Measurements from ENCODE around the gene GFRA1.
"Not testable (repeated sequence)": the region's sequence is repeated elsewhere in the genome, so short reads cannot be mapped to it uniquely, and the experiment has no call there.

GFRA1 gene

DNA sequence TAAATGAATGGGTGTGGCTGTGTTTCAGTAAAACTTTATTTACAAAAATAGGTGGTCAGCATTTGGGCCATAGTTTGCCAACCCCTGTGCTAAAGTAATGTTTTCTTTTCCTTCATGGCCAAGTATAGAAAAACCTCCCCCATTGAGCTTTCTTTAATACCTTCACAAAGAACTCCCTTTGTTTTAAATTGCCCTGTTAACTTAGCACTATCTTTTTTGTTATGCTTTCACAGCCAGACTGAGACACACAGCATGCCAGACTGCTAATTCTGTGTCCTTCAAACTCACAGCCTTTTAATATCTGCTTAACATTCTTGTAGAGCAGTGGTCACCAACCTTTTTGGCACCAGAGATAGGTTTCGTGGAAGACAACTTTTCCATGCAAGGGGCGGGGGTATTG is 78.0 kb downstream of the GFRA1 start:
- DNase-seq: no peak

DNA sequence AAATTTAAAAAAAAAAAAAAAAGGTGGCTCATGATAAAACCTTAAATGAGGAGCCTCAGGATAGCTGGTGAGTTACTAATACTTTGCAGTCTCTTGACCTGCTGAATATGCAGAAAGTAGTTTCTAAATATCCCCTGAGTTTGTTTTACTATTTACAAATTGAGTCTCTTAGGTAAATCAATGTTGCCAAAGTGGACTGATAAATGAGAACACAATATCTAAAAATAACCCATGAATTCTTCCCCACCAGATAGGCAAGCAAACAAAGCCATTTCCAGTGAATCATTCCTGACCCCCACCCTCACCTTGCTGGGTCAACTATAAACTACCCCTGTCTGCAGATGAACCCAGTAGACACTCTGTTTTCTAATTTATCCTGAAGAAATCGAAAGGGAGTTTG is 78.9 kb downstream of the GFRA1 start:
- no peak for DNase-seq

DNA sequence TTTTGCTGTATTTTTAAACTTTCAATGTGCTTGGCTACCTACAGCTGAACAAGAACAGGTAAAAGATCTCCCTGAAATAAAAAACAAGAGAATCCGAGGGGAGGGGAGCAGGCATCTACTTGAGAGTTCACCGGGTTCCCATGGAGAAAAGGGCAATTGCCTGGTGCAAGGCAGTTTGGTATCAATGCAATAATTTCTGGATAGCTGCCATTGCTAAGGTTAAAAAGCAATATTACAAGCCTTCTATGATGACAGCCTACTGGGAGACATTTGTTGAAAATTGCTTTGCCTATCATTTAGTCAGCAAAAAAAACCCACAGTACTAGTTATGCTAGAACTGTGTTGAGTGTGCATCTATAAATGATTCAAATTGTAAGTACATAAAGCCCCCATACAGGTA is 82.1 kb downstream of the GFRA1 start:
- DNase-seq: no peak

DNA sequence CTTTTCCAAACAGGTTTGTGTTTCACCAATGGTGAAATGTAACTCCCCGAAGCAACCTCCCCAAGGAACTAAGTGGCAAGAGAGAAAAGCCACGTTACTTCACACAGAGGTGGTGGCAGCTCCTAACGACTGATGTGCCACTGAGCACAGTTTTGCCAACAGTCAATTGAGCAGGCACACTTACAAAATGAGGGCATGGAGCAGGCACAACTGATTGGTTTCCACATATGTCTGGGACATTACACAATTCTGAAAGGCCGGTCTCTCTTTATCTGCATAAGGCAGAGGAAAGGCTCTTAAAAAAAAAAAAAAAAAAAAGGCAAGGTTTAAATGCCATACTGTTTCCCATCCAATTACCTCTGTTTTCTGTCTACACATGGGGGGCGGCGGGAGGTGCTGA is 86.7 kb downstream of the GFRA1 start:
- no peak for DNase-seq

DNA sequence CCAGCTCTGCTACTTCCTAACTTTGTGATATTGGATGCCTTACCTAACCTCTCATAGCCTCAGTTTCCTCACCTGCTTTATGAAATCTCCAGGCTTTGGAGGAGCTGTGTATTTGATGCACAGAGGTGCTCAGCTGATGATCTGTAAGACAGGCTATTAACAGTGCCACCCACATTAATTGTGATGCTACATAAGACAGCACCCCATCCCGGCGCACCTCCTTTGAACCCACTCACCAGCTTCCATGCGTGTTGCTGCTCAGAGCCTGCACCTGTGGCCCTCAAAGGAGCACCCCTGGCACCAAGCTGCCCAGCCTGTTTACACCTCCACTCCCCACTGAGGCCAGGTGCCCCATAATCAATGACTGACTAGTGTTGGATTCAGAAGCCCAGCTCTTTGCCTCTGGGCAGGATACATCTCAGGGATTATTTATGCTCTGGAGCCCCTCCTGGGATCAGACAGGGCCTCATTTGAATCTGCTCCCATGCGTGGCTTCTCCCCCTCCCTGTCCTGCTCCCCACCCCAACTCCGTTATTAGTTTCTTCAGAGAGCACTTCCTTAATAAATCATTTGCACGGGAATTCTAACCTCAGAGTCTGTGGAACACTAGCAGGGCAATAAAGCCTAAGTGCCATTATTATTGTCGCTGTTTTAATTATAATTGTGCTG is 87.7 kb downstream of the GFRA1 start:
- DNase-seq: no peak

DNA sequence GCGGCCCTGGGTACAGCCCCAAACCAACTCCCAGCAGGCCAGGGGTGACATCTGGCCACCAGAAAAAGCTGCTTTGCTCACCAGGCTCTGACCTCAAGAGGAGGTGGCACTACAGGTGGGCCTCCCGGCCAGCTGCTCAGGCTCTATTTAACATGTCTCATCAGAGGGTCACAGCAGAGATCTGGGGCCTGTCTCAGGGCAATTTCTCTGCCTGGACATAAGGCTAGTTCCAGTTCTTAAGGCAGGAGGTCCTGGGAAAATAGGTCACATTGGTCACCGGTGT is 88.6 kb downstream of the GFRA1 start:
- DNase-seq: no peak

DNA sequence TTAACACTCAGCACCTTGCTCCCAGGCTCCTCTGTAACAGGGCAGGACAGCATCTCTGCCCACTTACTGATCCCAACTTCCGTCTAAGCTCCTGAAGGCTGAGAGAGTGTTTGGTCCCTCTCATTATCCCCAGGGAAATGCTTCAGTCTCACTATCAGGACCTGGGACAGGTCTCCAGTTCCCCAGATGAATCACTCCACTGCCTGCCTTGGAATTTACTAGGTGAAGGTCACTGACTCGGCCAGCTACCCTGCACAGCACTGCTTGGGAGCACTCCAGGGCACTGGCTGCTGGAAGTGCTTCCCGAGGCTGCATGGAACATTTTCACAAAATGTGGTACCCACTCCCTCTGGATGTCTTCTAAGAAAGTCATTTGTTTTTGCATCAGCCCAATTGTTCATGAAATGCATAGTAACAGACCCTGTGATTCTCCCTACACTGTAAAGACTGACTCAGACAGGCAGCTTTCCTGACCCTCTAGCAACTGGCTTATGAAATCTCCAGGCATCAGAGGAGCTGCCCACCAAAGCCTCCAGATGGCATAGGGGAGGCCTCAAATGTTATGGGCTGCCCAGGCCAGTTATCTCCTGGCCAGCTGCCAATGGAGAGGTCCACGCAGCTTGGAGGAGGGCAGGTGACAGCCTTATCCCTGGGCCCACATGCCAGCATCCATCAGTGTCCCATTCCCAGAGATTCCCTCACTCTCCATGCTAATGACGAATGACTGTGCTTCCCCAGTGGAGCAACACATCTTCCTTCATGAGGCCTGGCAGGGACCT is 89.1 kb downstream of the GFRA1 start:
- no peak for DNase-seq

DNA sequence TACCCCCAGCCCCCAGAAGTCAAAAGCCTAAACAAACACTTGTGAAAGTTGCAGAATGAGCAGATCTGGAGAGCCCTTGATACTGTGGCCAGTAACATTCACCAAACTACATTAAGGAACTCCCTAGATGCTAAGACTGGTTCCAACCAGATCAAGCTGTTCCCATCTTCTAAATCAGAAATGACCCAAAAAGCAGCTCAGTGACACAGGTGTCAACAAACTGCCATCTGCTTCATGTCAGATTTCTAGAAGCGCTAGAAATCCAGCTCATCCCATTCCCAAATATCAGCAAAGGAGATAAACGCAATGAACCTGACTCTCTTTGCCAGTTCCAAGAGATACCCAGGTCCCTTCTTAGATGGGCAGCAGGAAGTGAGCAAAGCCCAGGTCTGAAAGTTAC is 90.6 kb downstream of the GFRA1 start:
- DNase-seq: no peak

DNA sequence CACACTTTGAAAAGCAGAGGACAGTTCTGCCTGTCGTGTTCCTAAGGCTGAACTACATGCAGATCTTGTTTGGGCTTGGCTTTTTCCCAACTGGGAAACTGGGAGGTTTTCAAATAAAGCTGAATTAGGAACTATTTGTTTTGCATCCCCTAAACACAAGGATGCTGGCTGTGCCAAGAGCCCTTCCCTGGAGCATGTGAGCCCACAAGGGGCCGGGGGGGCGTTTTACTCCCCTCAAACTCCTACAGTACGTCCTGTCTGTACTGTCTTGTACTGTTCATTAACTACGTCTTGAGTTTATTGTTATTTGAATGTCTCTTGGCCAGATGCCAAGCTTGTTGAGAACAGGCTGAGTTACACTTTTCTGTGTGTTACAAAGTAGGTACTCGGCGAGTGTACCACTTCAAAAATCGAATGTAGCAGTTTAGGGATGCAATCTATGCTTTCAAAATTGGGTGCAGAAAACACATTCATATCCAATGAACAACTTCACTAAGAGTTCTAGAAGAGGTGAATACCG is 94.9 kb downstream of the GFRA1 start:
- no peak for DNase-seq

DNA sequence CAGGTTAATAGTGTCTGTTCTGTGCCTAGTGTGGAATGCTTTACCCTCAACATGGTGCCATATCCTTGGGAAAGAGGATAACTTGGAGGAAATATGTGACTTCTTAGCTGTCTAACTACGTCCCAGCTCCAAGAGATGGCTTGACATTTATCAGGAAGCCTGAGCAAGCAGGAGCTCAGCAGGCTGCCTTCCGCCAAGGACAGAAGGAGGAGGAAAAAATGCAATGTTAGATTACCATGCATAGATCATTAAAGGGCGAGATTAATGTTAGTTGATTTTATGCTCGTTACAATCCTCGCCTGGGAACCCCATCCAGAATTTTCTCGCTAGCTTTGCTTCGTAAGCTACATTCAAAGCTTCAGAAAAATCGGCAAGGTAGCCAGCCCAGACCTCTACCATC is 97.8 kb downstream of the GFRA1 start:
- DNase-seq: no peak

DNA sequence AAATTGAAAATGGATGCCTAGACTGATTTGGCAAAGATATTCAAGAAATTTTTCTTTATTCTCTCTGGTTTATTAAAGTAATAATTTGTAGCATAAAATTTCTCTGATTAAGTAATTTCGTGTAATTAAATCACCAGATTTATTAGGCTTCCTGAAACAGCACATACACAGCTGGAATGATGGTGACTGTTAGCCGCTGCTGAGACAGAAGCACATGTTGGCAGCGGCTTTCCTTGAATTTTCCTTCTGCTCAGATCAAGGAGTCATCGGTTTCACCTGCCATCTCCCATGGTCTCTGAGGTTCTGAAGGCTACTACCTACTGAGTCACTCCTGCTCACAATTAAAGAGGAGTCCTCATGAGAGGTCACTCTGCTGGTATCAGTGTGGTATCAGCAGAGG is 101.5 kb downstream of the GFRA1 start:
- no peak for DNase-seq

DNA sequence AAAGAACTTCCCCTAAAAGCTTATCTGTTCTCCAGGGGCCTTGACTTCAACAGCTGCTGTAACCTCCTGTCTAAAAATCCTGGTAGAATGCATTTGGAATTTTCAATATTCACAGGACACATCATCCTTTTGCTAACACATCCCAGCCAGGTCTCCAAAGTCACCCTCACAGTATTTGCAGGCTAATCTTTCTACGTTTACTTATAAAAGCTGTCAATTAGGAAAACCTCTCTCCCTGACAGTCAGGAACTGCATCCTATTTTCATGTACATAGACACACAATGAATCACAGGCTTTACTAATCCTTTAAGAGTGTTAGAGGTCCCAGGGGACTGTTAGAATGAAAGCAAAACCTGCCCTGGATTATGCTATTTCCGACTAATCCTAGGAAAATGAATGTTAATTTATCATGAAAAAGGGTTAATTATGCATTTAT is 102.2 kb downstream of the GFRA1 start:
- DNase-seq: no peak

DNA sequence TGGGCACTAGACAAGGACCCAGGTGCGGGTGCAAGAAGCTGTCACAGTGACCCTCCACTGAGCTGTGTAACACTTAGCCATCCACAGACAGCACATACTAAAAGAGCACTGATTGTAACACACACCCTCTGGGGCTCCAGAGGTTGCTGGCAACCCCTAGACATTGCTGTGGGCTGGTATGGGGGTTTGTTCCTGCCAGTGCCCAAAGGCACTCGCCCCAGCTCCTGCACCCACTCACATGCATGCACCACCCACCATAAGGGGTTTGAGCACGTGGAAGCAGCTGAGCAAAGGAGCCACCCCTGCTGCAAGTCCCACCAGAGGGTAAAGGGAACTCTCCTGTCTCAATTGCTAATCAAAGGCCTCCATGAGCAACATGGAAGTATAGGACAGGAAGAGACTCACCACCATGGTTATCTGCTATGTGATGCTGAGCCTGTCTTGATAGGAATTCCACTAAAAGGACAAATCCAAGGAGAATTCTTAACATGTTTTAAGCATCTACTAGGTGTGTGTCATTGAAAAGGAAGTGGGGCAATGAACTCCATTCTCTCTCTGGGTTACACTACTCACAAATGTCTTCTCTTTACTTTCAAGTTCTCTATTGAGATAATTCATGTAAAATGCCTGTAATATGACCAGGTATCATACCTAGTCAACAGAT is 103.1 kb downstream of the GFRA1 start:
- DNase-seq: no peak

DNA sequence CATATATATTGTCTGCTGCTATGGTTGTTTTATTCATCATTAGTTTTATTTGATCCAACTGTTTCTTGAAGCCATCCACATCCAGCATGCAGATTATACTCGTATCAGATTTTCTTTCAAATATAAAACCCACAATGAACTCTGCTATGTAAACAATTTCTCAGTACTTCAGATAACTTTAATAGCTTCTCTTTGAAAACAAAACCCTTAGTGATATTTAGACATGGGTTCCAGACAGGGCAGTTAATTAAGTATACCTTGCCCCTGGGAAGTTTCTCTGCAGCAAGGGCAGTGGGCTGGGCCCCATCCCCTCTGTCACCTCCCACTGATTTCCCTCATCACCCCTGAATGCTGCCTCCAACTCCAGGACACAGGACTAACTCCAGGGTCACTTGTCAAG is 104.3 kb downstream of the GFRA1 start:
- no peak for DNase-seq

DNA sequence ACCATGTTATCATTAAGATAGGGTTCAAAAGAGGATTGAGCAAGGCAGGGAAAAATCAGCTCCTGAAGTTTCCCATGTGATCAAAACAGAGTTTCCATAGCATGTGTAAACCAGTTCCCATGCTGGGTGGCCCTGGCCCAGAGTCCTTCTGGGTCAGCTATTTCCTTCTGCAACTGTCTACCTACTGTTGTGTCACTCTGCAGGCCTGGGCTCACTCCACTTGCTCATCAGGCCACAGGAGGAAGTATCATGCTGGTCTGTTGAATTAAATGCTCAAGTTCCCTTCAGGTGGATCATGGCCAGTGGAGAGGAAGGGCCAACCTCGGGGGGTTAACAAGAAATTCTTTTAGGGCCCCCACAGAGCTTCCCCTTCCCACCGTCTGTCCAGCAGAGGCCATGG is 104.7 kb downstream of the GFRA1 start:
- no peak for DNase-seq

DNA sequence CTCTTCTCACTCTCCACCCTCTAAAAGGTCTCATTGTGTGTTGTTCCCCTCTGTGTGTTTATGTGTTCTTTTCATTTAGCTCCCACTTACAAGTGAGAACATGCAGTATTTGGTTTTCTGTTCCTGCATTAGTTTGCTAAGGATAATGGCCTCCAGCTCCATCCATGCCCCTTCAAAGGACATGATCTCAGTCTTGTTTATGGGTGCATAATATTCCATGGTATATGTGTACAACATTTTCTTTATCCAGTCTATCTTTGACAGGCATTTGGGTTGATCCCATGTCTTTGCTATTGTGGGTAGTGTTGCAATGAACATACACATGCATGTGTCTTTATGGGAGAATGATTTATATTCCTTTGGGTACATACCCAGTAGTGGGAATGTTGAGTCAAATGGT is 107.1 kb downstream of the GFRA1 start:
- not testable (repeated sequence) for DNase-seq

DNA sequence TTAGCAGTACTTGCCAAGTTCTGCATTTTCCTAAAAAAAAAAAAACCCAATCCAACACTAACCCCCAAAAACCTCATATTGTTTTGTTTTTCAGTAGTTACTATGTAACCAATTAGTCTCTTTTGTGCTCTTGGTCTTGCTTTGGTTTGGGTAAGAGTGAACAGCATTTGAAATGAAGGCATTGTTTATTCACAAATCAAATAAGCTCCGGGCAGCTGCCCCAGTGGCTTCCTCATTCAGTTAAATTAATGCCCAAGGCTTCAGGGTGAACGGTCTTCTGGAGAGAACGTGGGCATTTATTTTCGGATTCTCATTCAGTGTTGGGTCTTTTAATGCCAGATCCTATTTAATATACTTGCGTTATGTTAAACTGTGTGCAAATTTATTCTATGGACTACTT is 108.7 kb downstream of the GFRA1 start:
- no peak for DNase-seq

DNA sequence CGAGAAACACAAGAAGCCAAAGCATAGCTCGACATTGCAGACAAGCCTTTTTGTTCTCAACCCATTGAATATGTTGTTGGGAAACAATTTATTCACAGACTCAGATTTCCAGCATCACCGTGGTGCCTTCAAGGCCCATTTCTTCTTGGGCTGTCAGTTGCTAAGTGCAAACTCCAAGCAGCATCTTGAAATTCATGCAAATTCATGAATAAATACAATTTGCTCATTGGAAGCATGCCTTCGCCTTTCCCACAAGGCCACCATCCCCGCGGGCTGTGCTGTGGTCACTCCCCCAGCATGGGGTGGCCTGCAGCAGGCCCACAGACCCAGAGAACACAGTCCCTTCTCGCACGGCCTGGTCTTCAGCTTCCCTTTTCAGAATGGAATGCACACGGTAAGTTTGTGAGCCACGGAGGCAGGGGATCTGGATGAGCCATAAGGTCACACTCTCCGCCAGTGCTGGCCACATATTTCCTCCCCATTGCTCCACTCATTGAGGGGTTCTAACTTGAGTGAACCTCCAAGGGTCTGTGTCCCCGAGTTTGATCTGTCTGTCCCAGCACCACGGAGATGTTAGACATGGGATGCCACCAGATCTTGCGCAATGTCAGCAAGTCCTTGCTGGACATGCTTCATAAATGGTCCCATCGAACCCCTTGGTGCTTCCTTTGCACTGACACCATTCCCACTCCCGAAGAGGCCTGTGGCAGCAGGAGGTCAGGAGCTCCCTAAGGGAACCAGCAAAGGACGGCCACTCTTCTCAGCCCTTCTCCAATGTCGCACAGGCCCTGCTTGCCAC is 109.5 kb downstream of the GFRA1 start:
- DNase-seq: no peak

DNA sequence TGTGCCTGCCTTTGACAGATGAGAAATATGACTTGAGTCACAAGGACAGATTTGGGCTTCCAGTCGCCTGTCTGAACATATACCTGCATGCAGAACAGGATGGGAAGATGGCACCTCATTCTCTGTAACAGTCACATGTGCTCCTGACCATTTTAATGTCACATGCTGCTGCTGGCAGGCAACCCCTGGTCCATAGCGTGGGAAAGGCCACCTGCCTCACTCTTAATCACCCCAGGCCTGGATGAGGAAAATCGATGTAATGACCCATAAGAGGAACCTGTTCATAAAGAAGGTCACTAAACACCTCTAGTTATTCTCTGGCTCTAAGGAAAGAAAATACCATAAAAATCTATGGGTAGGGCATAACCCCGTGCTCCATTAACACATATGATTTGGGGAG is 110.2 kb downstream of the GFRA1 start:
- DNase-seq: no peak

DNA sequence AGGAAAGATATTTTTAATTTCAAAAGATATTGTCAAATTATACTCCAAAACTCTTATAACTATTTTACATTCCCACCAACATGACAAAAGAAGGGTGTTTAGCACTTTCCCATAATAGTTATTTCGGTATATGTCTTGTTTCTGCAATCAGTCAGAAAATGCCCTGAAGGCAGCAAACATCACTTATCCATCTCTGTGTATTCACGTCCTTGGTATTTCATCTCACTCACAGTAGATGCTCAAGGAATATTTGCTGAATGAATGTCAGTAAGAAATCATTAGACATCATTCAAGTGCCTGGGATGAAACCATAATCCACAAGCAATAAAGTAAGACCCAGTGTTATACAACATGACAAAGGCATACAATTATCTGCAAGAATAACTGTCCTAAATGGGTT is 112.7 kb downstream of the GFRA1 start:
- no peak for DNase-seq

DNA sequence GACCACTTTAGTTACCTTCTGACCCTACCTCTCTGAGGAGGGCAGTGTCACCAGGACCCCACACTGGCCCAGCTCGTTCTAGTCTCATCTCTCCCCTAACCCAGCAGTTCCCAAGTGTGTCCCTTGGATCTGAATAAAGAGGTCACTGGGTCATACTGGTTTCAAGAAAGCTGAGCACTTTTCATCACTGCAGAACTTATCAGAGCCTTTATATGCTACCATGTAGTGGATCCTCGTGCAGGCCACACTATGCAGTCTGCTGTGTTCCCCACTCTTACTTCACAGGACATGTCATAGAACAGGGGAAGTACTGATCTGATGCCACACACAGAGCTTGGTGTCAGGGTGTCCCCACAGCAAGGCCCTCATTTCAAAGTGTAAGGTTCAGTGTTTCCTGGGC is 113.8 kb downstream of the GFRA1 start:
- no peak for DNase-seq

DNA sequence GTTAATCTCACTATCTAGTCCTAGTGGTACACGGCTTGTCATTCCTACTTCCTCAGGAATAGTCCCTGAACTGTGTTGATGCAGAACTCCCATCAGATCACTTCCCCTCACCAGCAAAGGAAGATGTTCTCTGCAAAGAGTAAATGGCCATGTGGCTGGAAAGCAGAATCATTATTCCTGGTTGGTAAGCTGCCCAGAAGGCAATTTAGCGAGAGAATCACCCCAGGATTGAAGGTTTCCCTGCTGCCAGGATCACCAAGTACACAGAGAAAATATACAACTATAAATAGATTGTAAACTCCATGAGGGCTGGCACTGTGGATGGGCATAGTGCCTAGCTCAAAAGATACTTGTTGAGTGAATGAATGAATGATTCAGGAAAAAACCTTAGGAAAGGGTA is 115.0 kb downstream of the GFRA1 start:
- no peak for DNase-seq

DNA sequence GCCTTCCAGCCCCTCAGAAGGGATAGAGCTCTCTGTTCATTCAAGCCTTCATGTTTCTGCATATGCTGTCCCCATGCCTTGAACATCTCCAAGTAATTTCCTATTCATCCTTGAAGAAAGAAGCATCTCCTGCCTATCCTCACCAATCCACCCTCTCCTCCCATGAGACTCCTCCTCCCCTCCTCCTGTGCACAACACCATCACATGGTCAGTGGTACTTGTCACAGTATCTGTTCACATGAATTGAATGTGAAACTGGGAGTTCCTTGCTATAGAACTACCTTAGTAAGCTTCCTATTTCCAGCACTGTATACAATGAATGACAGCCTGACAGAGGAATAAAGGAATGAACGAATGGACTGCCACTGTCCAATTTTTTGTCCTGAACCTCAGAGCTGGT is 115.5 kb downstream of the GFRA1 start:
- DNase-seq: no peak

All from inflammatory macrophage (primary cell).